Skeletal muscle satellite cell (primary cell): ENCODE results near the gene TSPEAR.
"Not testable (repeated sequence)": the region's sequence is repeated elsewhere in the genome, so short reads cannot be mapped to it uniquely, and the experiment has no call there.

ENCODE experiments used
- H3K27me3 ChIP-seq: 2 replicates; pipeline ENCODE4 v1.7.0; 2013; ENCODE audit warnings: low read length; ENCODE audit not compliant: control insufficient read depth, insufficient read depth
- H3K36me3 ChIP-seq: 2 replicates; pipeline ENCODE4 v1.7.0; 2013; ENCODE audit warnings: mild to moderate bottlenecking, control low read depth, low read length; ENCODE audit not compliant: insufficient read depth
- H3K4me1 ChIP-seq: 2 replicates; pipeline ENCODE4 v1.7.0; 2013; ENCODE audit warnings: low read length; ENCODE audit not compliant: control insufficient read depth, insufficient read depth
- H3K4me2 ChIP-seq: 2 replicates; pipeline ENCODE4 v1.7.0; 2013; ENCODE audit warnings: mild to moderate bottlenecking, low read length
- H3K4me3 ChIP-seq: 2 replicates; pipeline ENCODE4 v1.7.0; 2013; ENCODE audit warnings: low read length
- H3K9ac ChIP-seq: 2 replicates; pipeline ENCODE4 v1.7.0; 2013; ENCODE audit warnings: mild to moderate bottlenecking, low read depth, low read length, moderate library complexity
- H3K9me3 ChIP-seq: replicated peaks from 2 replicates; pipeline ENCODE4 v1.7.0; 2013; ENCODE audit warnings: mild to moderate bottlenecking, control low read depth, low read length

The TSPEAR gene

GRCh38 chr21:44697811-44698734 lies 13.3 kb downstream of the TSPEAR start:
- Histone ChIP-seq H3K4me1 (no peaks in the 10 kb centered on the region), H3K9me3 (peaks cover 4% of the 10 kb centered on the region), H3K9ac (no peak overlapping the region), H3K36me3 (no peaks in the 10 kb centered on the region), H3K4me2 (no peak overlapping the region), H3K4me3 (no peak overlapping the region), H3K27me3 (peaks cover 71% of the 10 kb centered on the region)

GRCh38 chr21:44697172-44697810 lies 14.1 kb downstream of the TSPEAR start, which contains the start of gene KRTAP10-12:
Gene KRTAP10-12 (plus strand): TSS chr21:44697172. CDS start chr21:44697202, 30 bp downstream.
- peaks cover 63% of the 10 kb centered on the region for H3K27me3 ChIP-seq
- not testable (repeated sequence) for H3K4me3 ChIP-seq

GRCh38 chr21:44696572-44696971 lies 14.8 kb downstream of the TSPEAR start:
- H3K27me3 ChIP-seq = peaks cover 56% of the 10 kb centered on the region
- peaks cover 4% of the 10 kb centered on the region for H3K9me3 ChIP-seq
- no peak overlapping the region for H3K4me3 ChIP-seq
- H3K36me3 ChIP-seq = no peaks in the 10 kb centered on the region
- no peak overlapping the region for H3K4me2 ChIP-seq
- H3K9ac ChIP-seq = no peak overlapping the region
- H3K4me1 ChIP-seq = no peaks in the 10 kb centered on the region

More at GRCh38 chr21:44697172-44697810, 14.1 kb downstream of the TSPEAR start, which contains the start of gene KRTAP10-12:
- not testable (repeated sequence) for H3K9ac ChIP-seq, H3K36me3 ChIP-seq, H3K9me3 ChIP-seq, H3K4me1 ChIP-seq, H3K4me2 ChIP-seq

- no peaks in the 10 kb centered on the region for H3K36me3 ChIP-seq
- H3K4me2 ChIP-seq = no peak overlapping the region
- H3K9me3 ChIP-seq = peaks cover 4% of the 10 kb centered on the region
- H3K4me3 ChIP-seq = no peak overlapping the region
- H3K4me1 ChIP-seq = no peaks in the 10 kb centered on the region
- no peak overlapping the region for H3K9ac ChIP-seq
- peaks cover 52% of the 10 kb centered on the region for H3K27me3 ChIP-seq
Observed at GRCh38 chr21:44695641-44696040, 15.7 kb downstream of the TSPEAR start.

- Histone ChIP-seq H3K4me2 (no peak overlapping the region), H3K9ac (no peak overlapping the region), H3K4me3 (no peak overlapping the region), H3K27me3 (peaks cover 51% of the 10 kb centered on the region), H3K36me3 (no peaks in the 10 kb centered on the region), H3K9me3 (peaks cover 4% of the 10 kb centered on the region), H3K4me1 (no peaks in the 10 kb centered on the region)
Observed at GRCh38 chr21:44695184-44695583, 16.2 kb downstream of the TSPEAR start.

GRCh38 chr21:44694776-44695175 lies 16.6 kb downstream of the TSPEAR start:
- H3K4me2 ChIP-seq = no peak overlapping the region
- H3K9me3 ChIP-seq = peaks cover 4% of the 10 kb centered on the region
- H3K4me3 ChIP-seq = no peak overlapping the region
- H3K9ac ChIP-seq = no peak overlapping the region
- peaks cover 51% of the 10 kb centered on the region for H3K27me3 ChIP-seq
- H3K36me3 ChIP-seq = no peaks in the 10 kb centered on the region
- H3K4me1 ChIP-seq = no peaks in the 10 kb centered on the region

- H3K9ac ChIP-seq = no peak overlapping the region
- H3K4me1 ChIP-seq = no peaks in the 10 kb centered on the region
- no peak overlapping the region for H3K4me3 ChIP-seq
- peaks cover 4% of the 10 kb centered on the region for H3K9me3 ChIP-seq
- no peak overlapping the region for H3K4me2 ChIP-seq
- peaks cover 47% of the 10 kb centered on the region for H3K27me3 ChIP-seq
- no peaks in the 10 kb centered on the region for H3K36me3 ChIP-seq
Observed at GRCh38 chr21:44692798-44693512, 18.4 kb downstream of the TSPEAR start.

GRCh38 chr21:44691686-44692085 lies 19.7 kb downstream of the TSPEAR start:
- Histone ChIP-seq H3K9me3 (peaks cover 4% of the 10 kb centered on the region), H3K36me3 (no peaks in the 10 kb centered on the region), H3K4me1 (no peaks in the 10 kb centered on the region), H3K27me3 (peaks cover 50% of the 10 kb centered on the region), H3K9ac (no peak overlapping the region), H3K4me2 (no peak overlapping the region), H3K4me3 (no peak overlapping the region)

GRCh38 chr21:44689740-44690139 lies 21.6 kb downstream of the TSPEAR start:
- H3K27me3 ChIP-seq = peaks cover 48% of the 10 kb centered on the region
- not testable (repeated sequence) for H3K9ac ChIP-seq, H3K4me2 ChIP-seq, H3K4me3 ChIP-seq, H3K4me1 ChIP-seq, H3K36me3 ChIP-seq, H3K9me3 ChIP-seq

GRCh38 chr21:44687671-44688070 lies 23.7 kb downstream of the TSPEAR start:
- Histone ChIP-seq H3K4me3 (no peak overlapping the region), H3K27me3 (peaks cover 63% of the 10 kb centered on the region), H3K36me3 (no peaks in the 10 kb centered on the region), H3K4me1 (no peaks in the 10 kb centered on the region), H3K4me2 (no peak overlapping the region), H3K9me3 (no peaks in the 10 kb centered on the region), H3K9ac (no peak overlapping the region)

- Histone ChIP-seq H3K4me2 (no peak overlapping the region), H3K4me3 (no peak overlapping the region), H3K27me3 (peaks cover 69% of the 10 kb centered on the region), H3K36me3 (no peaks in the 10 kb centered on the region), H3K4me1 (no peaks in the 10 kb centered on the region), H3K9me3 (no peaks in the 10 kb centered on the region), H3K9ac (no peak overlapping the region)
Observed at GRCh38 chr21:44686843-44687561, 24.4 kb downstream of the TSPEAR start.
